ENCODE results near the gene WARS2.

The WARS2 gene

DNA sequence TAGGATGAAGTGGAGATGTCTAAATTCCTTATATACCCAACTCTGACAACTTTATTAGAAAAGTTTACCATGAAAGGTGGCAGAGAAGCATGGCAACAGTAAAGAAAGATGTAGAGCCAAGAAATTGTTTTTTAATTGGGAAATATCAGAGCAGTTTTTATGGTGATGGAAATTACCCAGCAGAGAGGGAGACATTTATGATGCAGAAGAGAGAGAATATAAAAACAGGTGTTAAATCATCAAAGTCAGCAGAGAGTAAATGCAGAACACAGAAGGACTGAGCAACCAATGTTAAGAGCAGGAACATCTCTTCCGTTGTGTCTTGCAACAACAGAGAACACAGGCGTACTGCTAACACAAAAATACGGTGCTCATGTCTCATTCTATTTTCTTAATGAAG, 28.2 kb downstream of the WARS2 start:
- TF ChIP-seq GATA2 (IDR thresholded peaks at IDR 0.05; ENCODE audit: low read depth, low read length) (no peak), GATA3 (IDR thresholded peaks at IDR 0.05; ENCODE audit: low read depth, low read length) (no peak)

DNA sequence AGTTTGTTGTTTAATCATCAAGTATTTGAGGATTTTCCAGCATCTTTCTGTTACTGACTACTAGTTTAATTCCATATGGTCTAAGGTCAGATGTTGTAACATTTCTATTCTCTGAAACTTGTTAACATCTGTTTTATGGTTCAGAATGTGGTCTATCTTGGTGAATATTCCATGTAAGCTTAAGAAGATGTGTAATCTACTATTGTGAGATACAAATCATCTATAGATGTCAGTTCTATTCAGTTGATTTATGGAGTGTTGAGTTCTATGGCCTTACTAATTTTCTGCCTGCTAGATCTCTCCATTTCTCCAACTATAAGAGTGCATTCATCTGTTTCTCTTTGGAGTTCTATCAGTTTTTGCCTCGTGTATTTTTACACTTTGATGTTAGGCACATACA, 31.5 kb downstream of the WARS2 start:
- no peak for TF ChIP-seq GATA2 (IDR thresholded peaks at IDR 0.05; ENCODE audit: low read depth, low read length)
- TF ChIP-seq GATA3 (IDR thresholded peaks at IDR 0.05; ENCODE audit: low read depth, low read length): no peak

DNA sequence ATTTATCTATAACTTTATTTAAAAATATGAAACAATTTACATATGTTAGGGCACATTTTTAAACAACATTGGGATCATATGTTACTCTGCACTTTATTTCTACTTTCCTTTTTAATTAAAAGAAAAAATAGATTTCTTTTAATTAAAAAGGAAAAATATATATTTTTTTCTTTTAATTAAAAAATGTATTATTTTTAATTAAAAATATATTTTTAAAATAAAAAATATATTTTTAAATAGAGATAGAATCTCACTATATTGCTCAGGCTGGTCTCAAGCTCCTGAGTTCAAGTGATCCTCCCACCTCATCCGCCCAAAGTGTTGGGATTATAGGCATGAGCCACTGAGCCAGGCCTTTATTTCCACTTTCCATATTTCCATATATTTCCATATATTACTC, 36.7 kb downstream of the WARS2 start:
- TF ChIP-seq GATA2 (IDR thresholded peaks at IDR 0.05; ENCODE audit: low read depth, low read length) (no peak), GATA3 (IDR thresholded peaks at IDR 0.05; ENCODE audit: low read depth, low read length) (no peak)

DNA sequence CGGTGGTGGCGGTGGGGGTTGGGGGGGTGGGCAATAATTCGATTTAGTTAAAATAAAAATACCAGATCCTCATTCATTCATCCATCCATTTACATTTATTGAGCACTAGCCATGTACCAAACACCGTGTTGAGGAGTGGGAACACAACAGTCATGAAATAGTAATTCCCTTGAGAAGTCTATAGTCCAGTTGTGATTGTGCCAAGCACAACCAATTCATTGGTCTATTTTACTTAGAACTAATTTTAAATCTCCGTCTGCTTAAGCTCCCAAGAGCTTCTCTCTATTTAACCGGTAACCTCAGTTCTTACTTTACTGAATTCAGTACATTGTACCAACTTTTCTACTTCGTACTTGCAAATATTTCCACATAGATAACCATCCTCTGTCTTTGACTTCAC, 38.4 kb downstream of the WARS2 start:
- no peak for TF ChIP-seq GATA2 (IDR thresholded peaks at IDR 0.05; ENCODE audit: low read depth, low read length)
- TF ChIP-seq GATA3 (IDR thresholded peaks at IDR 0.05; ENCODE audit: low read depth, low read length): no peak

DNA sequence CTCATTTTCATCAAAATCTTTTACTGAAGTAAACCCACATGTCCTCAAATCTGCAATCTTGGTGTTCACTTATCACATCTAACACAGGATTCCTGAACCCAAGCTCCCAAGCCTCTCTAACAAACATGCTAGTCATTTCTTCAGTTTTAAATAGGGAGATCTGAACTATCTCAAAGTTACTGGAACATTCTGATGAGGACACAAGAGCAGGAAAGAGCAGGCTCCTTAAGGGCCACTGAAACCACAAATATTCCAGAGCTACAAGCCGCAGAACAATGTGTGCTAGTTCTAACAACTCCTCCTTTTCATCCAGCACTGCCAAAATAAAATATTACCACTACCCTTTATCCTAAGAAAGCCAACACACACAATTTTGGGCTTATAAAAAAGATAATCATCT, 38.9 kb downstream of the WARS2 start:
- TF ChIP-seq GATA2 (IDR thresholded peaks at IDR 0.05; ENCODE audit: low read depth, low read length): no peak
- TF ChIP-seq GATA3 (IDR thresholded peaks at IDR 0.05; ENCODE audit: low read depth, low read length): no peak

DNA sequence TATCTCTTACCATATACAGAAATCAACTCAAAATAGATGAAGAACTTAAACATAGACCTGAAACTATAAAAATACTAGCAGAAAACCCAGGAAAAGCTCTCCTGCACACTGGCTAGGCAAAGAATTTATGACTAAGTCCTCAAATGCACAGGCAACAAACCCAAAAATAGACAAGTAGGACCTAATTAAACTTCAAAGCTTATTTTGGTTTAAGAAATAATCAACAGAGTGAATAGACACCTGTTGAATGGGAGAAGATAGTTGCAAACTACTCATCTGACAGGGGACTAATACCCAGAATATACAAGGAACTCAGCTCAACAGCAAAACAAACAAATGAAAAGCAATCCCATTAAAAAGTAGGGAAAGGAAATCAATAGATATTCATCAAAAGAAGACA, 40.7 kb downstream of the WARS2 start:
- TF ChIP-seq GATA2 (IDR thresholded peaks at IDR 0.05; ENCODE audit: low read depth, low read length): no peak
- no peak for TF ChIP-seq GATA3 (IDR thresholded peaks at IDR 0.05; ENCODE audit: low read depth, low read length)

DNA sequence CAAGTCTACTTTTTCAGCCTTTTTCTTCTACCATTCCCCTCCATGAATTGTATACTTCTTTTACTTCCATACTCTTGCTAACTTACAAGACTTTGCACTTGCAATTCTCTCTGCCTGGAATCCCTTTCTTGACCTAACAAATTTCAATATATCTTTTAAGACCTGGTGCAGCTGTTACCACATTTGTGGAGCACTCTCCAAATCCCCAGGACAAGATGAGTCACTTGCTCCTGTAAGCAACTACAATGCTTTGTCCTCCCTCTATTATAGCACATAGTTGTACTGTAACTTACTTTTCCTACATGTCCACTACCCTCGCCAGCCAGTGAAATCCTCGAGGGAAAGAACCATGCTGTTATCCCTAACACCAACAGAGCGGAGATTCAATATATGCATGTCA, 43.1 kb downstream of the WARS2 start:
- TF ChIP-seq GATA3 (IDR thresholded peaks at IDR 0.05; ENCODE audit: low read depth, low read length) (no peak), GATA2 (IDR thresholded peaks at IDR 0.05; ENCODE audit: low read depth, low read length) (no peak)

DNA sequence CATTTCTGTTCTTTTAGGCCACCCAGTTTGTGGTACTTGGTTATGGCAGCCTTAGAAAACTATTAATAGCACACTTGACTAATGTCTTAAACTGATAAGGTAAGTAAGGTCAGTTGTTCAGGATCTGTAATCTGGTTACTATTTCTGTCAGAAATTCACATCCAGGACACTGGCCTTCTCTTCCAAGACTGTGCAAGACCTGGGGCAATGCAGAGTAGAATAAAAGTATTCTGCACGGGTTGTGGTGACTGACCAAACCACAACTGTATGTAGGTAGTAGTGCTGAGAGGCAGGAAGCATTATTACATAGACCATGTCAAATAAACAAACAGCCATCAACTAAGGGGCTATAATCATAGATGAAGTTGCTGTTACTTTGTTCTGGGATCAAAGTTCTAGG, 46.7 kb downstream of the WARS2 start:
- TF ChIP-seq GATA3 (IDR thresholded peaks at IDR 0.05; ENCODE audit: low read depth, low read length) (no peak), GATA2 (IDR thresholded peaks at IDR 0.05; ENCODE audit: low read depth, low read length) (no peak)

DNA sequence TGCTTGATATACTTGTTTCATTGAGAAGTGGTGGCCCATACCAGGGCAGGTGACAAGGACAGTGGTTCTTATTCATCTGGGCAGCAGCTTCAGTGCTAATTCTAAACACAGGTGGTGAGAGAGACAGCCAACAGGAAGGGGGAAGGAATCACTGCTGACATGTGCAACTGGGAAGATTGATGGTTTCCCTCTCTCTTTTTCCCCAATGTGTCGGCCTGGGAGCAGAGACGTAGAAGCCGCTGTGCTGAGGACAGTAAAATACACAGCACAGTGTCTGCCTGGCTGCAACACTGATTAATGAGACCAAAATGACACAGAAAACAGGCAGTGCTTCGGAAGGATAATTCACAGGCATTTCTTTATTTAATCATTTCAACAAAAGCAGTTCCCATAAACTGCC, 48.8 kb downstream of the WARS2 start:
- no peak for TF ChIP-seq GATA2 (IDR thresholded peaks at IDR 0.05; ENCODE audit: low read depth, low read length)
- no peak for TF ChIP-seq GATA3 (IDR thresholded peaks at IDR 0.05; ENCODE audit: low read depth, low read length)

DNA sequence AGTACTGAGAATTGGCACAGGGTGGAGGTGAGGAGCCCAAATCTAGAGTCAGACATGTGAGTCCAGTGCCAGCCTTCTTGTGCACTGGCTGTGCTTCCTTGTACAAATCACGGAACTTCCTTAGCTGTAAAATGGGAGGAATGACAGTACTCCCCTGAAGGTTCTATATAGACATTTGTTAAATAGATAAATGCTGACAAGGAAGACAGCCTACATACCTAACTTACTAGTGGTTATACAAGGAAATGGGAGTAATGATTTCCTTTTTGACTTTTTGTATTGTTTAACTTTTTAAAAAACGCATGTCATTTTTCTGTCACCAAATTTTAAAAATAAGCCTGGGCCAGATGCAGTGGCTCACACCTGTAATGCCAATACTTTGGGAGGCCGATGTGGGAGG, 50.2 kb downstream of the WARS2 start:
- no peak for TF ChIP-seq GATA3 (IDR thresholded peaks at IDR 0.05; ENCODE audit: low read depth, low read length)
- no peak for TF ChIP-seq GATA2 (IDR thresholded peaks at IDR 0.05; ENCODE audit: low read depth, low read length)

DNA sequence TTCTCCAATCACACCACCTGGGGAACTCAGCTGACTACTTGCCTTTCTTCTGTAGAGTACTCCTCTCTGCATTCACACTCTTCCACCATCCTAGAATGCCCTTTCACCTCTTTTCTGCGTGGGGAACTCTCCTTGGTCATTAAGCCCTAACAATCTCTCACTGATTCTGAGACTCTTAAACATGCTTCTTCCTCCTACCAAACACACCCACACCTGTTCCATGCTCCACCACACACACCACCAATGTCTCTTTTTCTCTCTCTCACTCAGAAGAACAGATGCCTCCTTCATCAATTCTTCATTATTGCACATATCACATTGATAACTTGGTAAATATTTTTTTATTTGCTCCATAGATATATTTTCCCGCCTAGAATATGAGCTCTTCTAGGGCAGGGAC, 53.6 kb downstream of the WARS2 start:
- TF ChIP-seq GATA3 (IDR thresholded peaks at IDR 0.05; ENCODE audit: low read depth, low read length): no peak

DNA sequence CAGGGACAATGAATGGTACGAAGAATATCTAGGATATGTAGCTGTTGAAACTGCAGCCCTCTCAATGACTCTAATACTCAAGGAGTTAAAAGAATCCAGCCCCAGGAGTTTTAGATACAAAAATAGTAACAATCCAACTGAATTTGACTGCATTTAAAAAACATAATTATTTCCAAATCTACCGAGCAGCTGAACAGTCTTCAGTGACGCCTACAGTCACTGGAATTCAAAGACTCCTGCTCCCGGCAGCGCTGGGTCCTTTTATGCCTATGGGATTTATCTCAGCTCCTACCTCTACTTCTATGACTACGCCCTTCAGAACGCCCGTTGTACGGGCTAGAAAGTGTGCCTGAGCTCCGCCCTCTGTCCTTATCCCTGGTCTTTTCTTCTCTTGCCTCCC, 55.7 kb downstream of the WARS2 start:
- TF ChIP-seq GATA2 (IDR thresholded peaks at IDR 0.05; ENCODE audit: low read depth, low read length): no peak
- no peak for TF ChIP-seq GATA3 (IDR thresholded peaks at IDR 0.05; ENCODE audit: low read depth, low read length)

DNA sequence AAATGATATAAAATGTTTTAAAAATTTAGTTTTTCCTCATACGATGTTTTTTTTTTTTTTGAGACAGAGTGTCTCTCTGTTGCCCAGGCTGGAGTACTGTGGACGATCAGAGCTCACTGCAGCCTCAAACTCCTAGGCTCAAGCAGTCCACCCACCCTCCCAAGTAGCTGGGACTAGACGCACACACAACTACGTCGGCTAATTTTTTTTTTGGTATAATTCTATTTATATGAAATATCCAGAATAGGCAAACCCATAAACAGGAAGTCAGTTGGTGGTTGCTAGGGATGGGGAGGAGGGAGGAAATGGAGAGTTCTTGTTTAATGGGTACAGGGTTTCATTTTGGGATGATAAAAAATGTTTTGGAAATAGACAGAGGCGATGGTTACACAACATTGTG, 56.5 kb downstream of the WARS2 start:
- TF ChIP-seq GATA3 (IDR thresholded peaks at IDR 0.05; ENCODE audit: low read depth, low read length) (no peak), GATA2 (IDR thresholded peaks at IDR 0.05; ENCODE audit: low read depth, low read length) (no peak)

DNA sequence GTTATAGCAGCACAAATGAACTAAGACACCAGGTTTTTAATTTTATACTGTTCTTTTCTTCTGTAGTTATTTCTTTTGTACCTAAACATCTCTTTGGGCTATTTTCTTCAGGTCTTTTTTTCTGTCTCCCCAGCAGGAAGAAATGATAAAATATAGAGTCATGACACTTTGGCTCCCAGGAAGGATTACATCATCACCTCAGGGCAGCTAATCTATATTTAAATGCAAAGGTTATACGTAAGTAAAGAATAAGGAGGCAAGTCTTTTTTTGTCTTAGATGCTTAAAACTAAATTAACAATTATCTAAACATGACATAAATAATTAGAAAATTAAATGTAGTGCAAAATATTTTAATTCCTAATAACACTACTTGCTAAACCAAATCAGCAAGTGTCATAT, 57.0 kb downstream of the WARS2 start:
- no peak for TF ChIP-seq GATA3 (IDR thresholded peaks at IDR 0.05; ENCODE audit: low read depth, low read length)
- TF ChIP-seq GATA2 (IDR thresholded peaks at IDR 0.05; ENCODE audit: low read depth, low read length): no peak

DNA sequence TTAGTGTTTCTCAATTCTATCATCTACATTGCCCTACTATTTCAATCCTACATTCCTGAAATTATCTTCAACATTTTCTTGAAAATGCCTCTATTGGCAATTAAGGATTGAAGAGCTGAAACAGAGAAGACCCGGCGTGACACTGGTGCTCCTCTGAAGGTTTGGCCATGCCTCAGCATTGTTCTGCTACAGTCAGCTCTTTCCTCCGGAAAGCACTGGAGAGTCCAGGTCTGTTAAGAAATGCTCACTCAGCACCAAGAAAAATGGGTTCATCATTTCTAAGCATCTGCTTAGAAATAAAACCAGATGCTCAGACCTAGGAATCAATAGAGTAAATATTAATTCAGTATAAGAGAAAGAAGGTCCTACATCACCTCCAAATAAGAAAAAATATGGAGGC, 58.8 kb downstream of the WARS2 start:
- no peak for TF ChIP-seq GATA3 (IDR thresholded peaks at IDR 0.05; ENCODE audit: low read depth, low read length)
- no peak for TF ChIP-seq GATA2 (IDR thresholded peaks at IDR 0.05; ENCODE audit: low read depth, low read length)

DNA sequence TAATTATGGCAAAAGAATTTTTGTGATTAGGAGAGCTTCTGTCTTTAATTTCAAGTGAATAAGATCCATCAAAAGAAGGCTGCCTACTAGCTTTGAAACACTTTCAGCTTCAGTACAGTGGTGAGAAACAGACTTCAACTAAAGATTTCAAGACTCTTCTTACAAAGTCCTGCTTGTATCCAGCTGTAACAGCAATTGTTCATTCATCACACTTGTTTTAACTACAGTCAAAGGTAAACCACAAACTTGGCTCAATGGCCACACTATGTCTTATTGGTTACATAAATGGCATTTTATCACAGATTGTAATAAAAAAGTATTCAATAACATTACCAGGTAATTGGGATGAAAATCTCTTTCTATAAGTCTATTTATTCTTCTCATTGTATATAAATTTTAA, 59.2 kb downstream of the WARS2 start:
- no peak for TF ChIP-seq GATA3 (IDR thresholded peaks at IDR 0.05; ENCODE audit: low read depth, low read length)
- TF ChIP-seq GATA2 (IDR thresholded peaks at IDR 0.05; ENCODE audit: low read depth, low read length): no peak

All from SH-SY5Y (cell line).